Caki2 (cell line): ENCODE measurements around the gene PLEKHB2. TPM values are rescaled to one million over a fixed set of nuclear protein-coding genes. Genes with fewer than 3 reads are reported as not detected.
A peak's percentile ranks its signal among the peaks of the same experiment; 100 is the strongest.
"Not testable (repeated sequence)": the region's sequence is repeated elsewhere in the genome, so short reads cannot be mapped to it uniquely, and the experiment has no call there.

Source experiments
- DNase-seq: peaks from one replicate; pipeline ENCODE4 v3.0.0-alpha.2; 2015; ENCODE audit warnings: low read depth
- in situ Hi-C: cut with HindIII; loops from 2 replicates; pipeline ENCODE4 v1.10.0; 2016; ENCODE audit warnings: low sequenced_read_pairs, low pct_unique_long_range_greater_than_20kb, mixed read lengths
- total RNA-seq: library from RNA; depleted of rRNA; stranded (reverse); fragments of >200 nt; shearing (Covaris generic); gene quantifications from 2 replicates; pipeline ENCODE4 v1.2.3, GENCODE V29; 2014; ENCODE audit warnings: low replicate concordance; rRNA removed

The PLEKHB2 gene, protein sequence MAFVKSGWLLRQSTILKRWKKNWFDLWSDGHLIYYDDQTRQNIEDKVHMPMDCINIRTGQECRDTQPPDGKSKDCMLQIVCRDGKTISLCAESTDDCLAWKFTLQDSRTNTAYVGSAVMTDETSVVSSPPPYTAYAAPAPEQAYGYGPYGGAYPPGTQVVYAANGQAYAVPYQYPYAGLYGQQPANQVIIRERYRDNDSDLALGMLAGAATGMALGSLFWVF
- 116 and 147 TPM in 2 replicates for total RNA-seq

DNA sequence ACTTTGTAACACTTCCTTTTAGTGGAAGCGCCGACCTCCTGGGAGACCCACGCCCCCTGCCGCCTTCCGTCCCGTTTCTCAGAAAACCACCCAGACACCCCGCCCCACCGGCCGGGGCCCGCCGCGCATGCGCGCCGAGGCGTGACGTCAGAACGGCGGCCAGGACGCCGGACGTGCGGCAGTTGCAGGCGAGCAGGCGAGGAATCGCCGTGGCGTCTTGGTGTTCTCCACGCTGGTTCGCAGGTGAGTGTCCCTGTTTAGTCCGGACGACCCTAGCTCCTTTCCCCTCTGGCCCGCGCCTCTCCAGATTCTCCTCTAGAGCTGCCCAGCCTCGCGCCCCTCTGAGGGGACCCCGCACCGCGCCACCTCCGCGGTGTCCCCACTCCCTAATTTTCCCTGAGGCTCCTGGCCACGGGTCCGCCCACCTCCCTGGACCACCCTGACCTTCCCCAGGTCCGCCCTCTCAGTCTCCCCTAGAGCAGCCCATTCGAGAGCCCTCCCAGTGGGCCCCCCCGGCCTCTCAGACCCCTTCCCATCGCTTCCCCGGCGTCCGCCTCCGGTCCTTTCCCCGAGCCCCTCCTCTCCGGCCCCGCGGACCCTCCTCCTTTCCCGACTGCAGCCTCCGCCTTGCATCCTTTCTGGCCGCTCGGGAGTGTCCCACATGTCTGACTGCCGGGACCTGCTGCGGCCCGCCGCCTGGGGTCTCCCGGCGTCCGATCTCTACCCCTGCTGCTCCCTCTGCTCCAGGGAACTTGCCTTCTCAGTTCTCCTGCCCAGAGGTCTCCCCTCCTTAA is at the start of gene PLEKHB2:
Gene PLEKHB2, plus strand, starts transcription at position 181 of the 794 bp plus-strand sequence. CDS start 15,606 bp downstream, outside the sequence.
- peak; percentile 85 for DNase-seq
- in situ Hi-C loops, result no loop called here

DNA sequence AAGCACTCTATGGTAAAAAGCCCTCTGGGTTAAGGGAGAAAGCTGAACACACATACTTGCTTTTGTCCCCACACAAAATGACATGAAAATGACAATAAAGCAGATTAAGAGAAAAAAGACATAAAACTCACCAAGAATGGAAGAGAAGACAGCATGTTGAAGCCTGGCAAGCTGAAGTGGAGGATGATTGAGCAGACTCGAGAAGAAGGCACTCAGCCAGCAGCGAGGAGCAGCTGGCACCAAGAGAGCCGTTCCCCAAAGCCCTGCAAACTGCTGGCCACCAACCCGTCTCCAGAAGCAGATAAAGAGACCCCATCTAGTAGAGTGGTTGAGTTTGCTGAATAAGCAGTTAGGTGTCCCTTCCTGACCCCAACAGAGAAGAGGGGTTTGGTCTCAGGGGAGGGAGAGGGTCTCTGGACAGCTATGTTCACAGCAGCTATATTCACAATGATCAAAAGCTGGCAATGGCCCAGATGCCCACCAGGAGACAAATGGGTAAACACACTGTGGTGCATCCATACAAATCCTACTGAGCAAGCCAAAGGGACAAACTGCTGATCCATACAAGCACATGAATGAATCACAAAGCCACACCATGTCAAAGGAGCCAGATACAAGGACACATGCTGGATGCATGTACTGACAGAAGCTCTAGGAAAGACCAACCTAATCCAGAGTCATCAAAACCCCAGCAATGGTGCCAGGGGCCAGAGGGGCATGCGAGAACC is 48.8 kb upstream of the PLEKHB2 start:
- in situ Hi-C loops, result no loop called here
- no peak for DNase-seq

DNA sequence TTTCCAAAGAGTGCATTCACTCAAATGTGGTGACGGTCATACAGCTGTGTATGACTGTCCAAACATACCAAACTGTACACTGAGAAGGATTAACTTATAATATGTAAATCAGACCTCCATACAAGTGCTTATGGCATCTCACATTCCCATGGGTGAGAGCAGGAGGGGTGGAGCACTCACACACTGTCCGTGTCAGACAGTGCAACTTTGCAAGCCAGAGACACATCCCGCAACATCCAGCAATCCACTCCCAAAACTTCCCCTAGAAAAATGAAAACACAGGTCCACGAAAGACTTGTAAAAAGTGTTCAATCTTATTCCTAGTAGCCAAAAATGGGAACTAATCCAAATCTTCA is 48.2 kb upstream of the PLEKHB2 start:
- in situ Hi-C loops, result no loop called here
- no peak for DNase-seq

DNA sequence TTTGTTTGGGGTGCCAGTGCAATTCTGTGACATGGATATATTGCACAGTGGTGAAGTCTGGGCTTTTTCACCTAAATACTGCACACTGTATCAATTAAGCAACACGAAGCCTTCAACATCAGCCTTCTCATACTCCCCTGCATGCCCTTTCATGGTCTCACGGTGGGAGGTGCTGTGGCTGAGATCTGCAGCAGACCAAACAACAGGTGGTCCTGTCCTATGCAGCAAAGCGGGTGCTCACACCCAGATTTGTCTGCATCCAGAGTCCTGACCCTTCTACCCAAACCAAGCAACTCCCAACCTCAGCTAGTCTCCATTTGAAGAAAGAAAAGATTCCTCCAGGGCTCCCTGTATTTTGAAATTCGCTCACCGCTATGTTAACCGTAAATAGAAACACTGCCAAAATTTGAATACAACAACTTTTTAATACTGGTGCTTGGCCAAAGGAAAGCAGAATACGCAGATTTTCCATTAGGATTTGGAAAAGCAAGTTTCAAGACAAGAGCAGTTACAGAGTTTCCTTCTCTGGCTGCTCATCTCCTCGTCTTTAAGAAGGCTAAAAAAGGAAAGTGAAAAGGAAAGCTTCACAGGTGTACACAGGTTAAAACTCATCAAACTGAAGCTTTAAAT is 46.8 kb upstream of the PLEKHB2 start:
- no peak for DNase-seq
- in situ Hi-C loops, result no loop called here

DNA sequence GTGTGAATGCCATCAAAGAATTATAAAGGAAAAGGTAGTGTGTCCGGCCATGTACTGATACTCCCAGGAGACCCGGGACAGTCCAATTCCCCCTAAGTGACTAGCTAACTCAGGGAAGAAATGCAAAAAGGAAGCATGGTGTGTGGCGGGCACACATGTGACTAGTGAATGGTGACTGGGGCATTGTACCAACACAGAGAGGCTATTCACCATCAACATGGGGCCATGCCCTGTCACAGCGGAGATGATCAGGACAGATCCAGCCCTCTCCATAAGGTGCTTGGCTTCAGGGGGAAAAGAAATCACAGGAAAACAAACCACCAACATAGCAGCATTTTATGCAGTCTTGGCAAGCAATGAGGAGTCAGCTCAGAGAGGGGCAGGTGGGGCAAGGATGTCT is 46.2 kb upstream of the PLEKHB2 start:
- in situ Hi-C loops, result no loop called here
- DNase-seq, result no peak

DNA sequence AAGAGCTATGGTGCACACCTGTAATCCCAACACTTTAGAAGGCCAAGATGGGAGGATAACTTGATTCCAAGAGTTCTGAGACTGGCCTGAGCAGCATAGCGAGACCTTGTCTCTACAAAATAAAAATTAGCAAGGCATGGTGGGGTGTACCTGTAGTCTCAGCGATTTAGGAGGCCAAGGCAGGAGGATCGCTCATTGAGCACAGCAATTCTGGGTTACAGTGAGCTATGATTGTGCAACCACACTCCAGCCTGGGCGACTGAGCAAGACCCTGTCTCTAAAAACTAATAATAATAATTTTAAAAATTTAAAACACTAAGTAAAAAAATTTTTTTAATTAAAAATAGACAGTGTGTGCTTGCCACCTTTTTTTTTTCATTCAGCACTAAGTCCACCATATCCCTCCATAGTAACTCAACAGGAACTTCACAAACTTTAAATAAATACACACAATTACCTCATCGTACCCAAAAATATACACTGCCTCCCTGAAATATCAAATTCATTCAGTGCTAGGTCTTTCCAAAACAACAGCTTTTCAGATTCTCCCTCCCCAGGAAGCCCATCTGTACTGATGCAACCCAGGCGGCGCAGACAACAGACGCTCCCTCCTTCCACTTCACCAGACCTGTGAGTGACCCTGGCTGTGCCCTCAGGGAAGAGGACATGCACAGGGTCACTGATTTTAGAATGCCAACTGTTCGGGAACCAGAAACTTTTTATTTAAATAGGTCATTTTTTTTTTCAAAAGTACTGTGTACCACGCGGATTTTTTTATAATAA is 41.4 kb upstream of the PLEKHB2 start:
- in situ Hi-C loops, result no loop called here
- no peak for DNase-seq

DNA sequence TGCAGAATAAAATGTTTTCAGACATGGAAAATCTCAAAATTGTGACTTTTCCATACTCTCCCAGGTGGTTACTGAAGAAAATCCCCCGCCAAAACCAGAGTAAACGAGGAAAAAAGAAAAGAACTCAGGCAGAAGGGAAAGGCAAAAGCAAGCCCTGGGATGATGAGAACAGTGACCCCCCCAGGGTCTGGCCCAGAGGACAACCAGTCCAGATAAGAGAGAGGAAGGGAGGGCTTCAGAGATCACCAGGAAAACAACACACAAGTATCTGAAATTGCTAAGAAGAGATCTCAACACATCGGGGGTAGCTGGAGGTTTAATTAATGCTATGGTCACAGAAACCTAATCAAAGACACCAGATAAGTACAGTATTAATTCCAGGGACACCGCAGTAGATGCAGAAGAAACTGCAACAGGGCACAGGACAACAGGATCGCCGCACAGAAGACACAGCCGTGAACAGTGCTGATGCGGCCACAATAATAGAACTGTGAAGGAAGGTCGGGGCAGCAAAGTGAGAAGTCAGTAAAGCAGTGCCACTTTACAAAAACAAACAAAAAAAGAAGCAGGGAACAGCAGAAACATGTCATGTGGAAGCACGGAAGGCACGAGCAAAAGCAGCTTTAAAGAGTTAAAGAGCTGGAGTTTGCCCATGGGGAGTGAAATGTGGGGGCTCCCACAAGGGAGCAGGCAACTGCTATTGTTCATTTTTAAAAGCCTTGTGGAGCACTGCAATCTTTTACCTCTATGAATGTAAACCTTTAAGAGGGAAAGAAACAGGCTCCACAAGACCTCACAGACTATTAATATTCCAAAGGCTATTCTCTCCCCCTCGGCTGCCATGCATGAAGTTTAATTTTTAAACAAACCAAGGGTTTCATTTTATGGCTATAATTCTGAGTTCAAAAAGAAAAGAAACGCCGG is 40.3 kb upstream of the PLEKHB2 start:
- in situ Hi-C loops, result no loop called here
- no peak for DNase-seq

DNA sequence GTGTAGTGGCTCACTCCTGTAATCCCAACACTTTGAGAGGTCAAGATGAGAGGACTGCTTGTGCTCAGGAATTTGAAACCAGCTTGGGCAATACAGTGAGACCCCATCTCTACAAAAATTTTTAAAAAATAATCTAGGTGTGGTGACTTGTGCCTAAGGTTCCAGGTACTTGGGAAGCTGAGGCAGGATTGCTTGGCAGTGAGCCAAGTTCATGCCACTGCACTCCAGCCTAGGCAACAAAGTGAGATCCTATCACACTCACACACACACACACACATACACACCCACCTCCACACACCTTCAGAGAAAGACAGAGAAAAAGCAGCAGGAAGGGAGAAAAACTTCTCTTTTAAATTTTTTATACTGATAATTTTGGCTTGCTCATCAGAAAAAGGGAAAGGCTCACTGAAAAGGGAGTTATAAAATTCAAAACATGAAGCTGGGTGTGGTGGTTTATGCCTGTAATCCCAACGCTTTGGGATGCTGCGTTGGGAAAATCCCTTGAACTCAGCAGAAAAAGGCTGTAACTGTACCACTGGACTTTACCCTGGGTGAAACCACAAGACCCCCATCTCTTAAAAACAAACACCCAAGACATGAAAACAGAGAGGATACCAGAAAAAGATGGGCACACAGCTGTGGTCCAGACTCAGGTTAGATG is 37.5 kb upstream of the PLEKHB2 start:
- DNase-seq, result no peak
- in situ Hi-C loops, result no loop called here

DNA sequence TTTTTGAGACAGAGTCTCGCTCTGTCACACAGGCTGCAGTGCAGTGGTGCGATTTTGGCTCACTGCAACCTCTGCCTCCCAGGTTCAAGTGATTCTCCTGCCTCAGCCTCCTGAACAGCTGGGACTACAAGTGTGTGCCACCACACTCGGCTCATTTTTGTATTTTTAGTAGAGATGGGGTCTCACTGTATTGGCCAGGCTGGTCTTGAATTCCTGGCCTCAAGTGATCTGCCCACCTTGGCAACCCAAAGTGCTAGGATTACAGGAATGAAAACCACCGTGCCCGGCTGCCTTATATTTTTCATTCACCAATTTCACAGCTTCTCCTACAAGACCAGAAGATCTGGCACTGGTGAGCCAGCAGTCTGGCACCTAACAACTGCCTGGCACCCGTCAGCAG is 37.0 kb upstream of the PLEKHB2 start:
- in situ Hi-C loops, result not testable (repeated sequence)

DNA sequence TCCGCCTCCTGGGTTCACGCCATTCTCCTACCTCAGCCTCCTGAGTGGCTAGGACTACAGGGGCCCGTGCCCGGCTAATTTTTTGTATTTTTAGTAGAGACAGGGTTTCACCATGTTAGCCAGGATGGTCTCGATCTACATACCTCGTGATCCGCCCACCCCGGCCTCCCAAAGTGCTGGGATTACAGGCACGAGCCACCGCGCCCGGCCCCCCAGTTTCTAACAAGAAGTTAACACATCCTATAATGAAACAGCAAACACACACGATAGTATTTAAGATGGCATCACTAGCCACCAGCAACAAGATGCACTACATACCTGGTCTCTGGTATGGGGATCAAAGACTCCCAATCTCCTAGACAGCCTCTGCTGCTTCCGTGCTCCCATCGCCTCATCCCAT is 29.6 kb upstream of the PLEKHB2 start:
- DNase-seq, in situ Hi-C loops: not testable (repeated sequence)

More for the DNA sequence above, 37.0 kb upstream of the PLEKHB2 start:
- DNase-seq, result not testable (repeated sequence)

DNA sequence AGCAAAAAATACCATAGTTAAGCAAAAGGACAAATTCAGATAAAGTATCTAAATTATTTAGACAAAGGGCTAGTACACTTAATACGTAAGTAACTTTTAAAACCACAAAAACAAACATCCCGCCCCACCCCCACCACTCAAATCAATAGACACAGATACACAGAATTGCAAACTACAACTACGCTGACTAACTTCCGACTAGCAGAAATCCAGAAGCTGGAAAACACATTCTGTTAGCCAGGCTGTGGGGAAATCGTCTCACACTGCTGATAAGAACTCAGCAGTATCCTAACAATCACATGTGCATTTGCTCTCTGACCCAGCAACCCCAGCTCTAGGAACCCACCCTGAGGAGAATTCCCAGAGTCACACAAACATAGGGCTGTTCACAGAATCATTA is 28.4 kb upstream of the PLEKHB2 start:
- in situ Hi-C loops, result no loop called here
- DNase-seq, result no peak

DNA sequence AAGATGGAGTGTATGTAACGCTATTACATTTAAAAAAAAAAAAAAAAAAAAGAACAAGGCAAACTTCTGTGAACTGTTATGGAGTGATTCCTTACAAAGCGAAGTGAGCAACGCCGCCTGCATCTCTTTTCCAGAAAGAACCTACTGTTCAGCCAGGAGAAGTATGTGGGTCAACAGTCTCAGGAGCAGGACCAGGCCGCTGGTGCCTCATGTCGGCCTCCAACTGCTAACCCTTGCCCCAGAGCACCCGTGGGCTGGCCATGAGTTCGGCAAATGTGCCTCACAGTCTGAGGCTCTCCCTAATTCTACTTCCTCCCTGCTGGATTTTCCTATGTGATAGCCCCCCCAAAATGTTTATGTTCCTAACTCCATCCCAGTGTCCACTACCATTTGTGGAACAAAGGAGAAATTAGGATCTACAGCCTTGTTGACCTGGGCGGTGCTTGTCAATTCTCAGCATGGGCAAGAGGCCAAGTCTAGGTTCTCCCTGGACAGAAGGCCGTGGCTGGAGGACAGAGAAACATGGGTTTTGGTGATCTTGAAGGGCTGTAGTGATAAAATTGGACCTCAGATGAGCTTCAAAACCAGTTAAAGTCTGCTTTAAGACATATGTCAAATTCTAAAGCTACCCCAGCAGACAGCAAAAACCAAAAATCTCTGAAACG is 27.8 kb upstream of the PLEKHB2 start:
- DNase-seq, result no peak

DNA sequence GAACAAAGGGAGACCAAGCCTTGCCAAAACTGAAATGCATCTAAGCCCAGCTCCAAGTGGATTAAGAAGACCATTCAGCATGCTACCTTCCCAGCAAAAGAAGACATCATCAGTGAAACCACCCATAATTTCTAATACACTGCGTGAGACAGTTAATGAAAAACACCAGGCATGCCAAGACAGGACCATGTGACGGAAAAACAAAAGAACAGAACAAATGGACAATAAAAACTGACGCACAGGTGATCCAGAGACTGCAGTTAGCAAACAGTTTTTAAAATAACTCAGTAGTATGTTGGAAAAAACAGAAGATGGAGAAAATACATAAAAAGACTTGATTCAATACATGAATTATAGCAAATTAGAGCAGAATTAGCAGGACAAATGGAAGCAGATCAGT is 27.2 kb upstream of the PLEKHB2 start:
- in situ Hi-C loops, result no loop called here
- DNase-seq, result no peak

More for the DNA sequence above, 27.8 kb upstream of the PLEKHB2 start:
- in situ Hi-C loops, result no loop called here

DNA sequence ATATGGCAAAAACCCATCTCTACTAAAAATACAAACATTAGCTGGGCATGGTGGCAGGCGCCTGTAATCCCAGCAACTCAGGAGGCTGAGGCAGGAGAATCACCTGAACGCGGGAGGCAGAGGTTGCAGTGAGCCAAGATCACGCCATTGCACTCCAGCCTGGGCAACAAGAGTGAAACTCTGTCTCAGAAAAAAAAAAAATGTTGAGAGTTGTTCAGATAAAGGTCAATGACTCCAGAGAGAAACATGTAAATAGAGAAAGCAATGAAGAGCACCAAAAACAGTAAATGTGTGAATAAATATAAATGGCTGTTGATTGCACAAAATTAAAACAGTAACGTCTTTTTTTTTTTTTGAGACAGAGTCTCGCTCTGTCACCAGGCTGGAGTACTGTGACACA is 25.2 kb upstream of the PLEKHB2 start:
- in situ Hi-C loops, DNase-seq: not testable (repeated sequence)

DNA sequence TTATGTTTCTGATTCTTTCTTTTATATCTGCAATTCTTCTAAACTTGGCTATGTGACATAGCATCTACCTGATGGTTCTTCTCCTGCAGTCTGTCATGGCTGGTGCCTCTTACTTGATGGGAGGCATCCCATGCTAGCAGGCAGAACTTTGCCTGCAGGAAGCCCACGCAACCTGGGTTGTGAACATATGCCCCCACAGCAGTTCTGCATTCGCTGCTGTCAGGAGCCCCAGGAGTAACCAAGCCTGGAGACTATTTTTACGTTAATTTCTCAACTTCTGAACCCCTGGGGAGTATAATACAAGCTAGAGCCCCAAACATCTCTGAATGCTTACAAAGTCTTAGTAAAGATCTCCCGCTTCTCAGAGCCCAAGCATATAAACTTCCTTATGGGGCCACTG is 23.9 kb upstream of the PLEKHB2 start:
- in situ Hi-C loops, result no loop called here
- no peak for DNase-seq

DNA sequence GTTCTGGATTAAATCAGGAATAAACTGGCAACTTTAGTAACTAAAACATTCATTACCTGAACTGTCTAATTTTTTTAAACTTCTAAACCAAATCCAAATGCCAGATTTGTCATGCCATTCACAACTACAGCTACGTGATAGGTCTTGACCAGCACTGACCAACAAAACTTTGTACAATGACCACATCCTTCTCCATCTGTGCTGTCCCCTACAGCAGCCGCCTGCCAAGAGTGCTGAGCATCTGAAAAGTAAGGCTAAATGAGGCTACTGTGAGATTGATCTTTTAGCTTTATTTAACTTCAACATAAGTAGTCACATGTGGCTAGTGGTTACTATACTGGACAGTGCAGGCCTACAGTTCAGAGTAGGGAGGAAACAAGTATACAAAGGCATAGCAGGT is 19.5 kb upstream of the PLEKHB2 start:
- in situ Hi-C loops, result no loop called here
- DNase-seq, result no peak
